Measurements from ENCODE around the gene LAD1.

DNA sequence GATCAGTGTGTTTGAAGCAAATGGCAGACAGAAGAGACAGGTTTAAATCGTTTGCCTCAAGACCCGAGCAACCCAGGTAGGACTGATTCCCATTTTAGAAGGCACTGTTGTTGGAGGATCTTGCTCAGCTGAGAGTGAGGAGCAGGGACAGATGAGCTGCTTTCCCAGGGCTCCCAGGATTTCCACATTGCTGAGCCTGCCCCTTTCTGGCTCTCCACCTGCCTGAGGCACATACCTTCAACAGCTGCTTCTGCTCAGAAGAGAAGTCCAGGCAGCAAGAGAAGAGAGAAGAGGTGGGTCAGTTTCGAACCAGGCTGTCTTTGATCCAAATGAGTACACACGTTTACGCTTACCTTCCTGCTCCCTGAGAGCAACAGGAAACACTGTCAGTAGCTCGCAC lies 27.3 kb downstream of the LAD1 start:
- TF ChIP-seq EZH2phosphoT487 (IDR thresholded peaks at IDR 0.05; ENCODE audit: borderline replicate concordance, low read length), result no peak
- TF ChIP-seq, protein P1, sequence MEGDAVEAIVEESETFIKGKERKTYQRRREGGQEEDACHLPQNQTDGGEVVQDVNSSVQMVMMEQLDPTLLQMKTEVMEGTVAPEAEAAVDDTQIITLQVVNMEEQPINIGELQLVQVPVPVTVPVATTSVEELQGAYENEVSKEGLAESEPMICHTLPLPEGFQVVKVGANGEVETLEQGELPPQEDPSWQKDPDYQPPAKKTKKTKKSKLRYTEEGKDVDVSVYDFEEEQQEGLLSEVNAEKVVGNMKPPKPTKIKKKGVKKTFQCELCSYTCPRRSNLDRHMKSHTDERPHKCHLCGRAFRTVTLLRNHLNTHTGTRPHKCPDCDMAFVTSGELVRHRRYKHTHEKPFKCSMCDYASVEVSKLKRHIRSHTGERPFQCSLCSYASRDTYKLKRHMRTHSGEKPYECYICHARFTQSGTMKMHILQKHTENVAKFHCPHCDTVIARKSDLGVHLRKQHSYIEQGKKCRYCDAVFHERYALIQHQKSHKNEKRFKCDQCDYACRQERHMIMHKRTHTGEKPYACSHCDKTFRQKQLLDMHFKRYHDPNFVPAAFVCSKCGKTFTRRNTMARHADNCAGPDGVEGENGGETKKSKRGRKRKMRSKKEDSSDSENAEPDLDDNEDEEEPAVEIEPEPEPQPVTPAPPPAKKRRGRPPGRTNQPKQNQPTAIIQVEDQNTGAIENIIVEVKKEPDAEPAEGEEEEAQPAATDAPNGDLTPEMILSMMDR (IDR thresholded peaks at IDR 0.05; ENCODE audit: low read depth, low read length, poor library complexity, severe bottlenecking), result no peak

Data from DOHH2 (cell line).